Activated effector memory CD4-positive, alpha-beta T cell treated with anti-CD3 and anti-CD28 coated beads, Interleukin-2, amount 50 U/mL, for 16 hours (primary cell): Measurements from ENCODE around the gene FAM118B.
A peak's percentile ranks its signal among the peaks of the same experiment; 100 is the strongest.

Experiments used
- DNase-seq: peaks from one replicate; pipeline ENCODE4 v3.0.0-alpha.2; 2020

Gene FAM118B

DNA sequence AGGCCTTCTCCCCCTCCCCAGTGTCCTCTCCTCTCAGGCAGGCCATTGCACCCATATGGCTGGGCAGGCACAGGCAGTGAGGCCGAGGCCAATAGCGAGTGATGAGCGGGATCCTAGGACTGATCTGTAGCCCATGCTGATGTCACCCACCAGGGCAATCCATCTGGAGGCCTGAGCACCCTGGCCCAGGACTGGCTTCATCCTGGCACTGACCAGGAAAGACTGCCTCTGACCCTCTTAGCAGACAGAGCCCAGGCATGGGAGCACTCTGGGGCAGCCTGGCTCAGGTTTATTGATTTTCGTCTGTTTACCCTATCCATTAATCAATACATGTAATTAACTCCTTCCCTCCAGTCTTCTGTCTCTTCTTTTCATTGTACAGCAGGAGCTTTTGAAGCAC, 66.2 kb downstream of the FAM118B start:
- DNase-seq: peak; percentile 43

GRCh38 chr11:126279191-126279590, 67.6 kb downstream of the FAM118B start:
- no peak for DNase-seq

GRCh38 chr11:126280595-126280994, 69.0 kb downstream of the FAM118B start:
- DNase-seq: peak; percentile 61

GRCh38 chr11:126281245-126281644, 69.7 kb downstream of the FAM118B start:
- DNase-seq: peak; percentile 47

GRCh38 chr11:126281666-126282175, 70.1 kb downstream of the FAM118B start:
- DNase-seq: peak; percentile 53

- DNase-seq: peak; percentile 78
Observed at GRCh38 chr11:126282361-126282735, 70.8 kb downstream of the FAM118B start.

DNA sequence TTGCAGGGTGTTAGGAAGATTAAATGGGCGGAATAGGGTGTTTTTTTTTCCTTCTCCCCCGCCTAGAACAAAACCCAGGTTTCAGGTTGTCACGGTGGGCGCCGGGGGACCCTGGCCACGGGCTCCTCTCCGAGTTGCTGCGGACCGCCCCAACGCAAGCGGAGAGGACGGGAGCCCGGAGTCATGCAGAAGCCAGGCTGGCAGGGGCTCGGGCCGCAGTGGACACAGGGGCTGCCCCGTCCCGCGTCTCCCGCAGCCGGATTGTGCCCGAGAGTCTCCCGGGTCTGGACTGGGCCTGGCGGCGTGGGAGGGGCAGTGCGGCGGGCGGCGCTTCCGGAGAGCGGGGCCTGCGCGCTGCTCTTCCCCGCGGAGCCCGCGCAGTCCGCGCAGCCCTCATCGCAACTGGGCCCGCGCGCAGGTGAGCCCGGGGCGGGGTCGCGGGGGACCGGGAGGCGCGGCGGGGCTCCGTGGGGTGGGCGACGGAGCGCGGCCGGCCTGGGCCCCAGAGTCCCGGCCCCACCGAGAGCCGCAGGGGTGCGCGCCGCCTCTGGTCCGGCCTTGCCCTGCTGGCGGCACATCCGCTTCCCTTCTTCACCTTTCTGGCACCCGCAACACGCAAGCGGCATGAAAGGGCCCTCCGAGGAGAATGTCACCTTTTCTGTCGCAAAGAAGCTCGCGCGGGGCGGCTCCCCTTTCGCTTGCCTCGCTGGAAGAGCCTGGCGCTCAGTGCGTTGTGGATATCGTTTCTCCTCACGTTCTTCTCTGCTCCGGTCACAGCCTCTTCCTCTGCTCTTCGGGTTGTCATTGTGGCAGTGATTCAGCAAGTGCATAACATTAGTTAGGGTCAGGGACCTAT, 71.4 kb downstream of the FAM118B start, which contains the start of gene TIRAP:
TIRAP (plus strand) TSS at position 358 of the 856 bp plus-strand sequence. CDS start 7,802 bp downstream, outside the sequence.
- peak; percentile 86 for DNase-seq

DNA sequence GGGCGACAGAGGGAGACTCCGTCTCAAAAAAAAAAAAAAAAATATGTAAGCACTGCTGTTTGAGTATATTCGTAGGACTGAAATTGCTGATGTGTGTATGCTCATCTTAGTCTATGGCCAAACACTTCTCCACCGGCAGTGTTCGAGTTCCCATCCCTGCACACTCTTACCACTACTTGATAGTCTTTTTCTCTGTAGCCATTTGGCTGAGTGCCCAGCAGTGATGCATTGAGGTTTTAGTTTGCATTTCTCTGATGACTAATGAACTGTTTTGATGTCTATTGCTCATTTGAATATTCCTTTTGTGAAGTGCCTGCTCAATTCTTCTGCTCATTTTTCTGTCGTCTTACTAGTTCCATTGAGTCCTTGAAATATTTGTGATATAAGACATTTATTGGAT, 73.2 kb downstream of the FAM118B start:
- peak; percentile 92 for DNase-seq

DNA sequence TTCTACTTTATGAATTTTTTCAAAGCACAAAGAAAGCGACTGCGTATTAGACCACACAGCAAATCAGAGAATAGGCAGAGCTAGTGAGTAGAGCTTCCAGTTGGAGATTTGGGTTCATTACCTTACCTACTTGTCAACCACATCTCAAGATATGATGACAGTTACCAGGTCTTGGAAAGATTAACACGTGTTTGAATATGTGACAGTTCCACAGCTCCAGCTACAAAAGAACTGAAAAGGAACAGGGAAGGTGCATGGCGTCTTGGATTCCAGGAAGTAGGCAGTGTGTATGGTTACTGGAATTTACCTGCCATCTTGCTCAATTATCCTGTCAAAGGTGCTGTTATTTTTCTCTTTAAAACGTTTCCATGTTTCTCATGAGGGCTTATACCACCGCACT, 76.7 kb downstream of the FAM118B start:
- DNase-seq: no peak

GRCh38 chr11:126290887-126291286, 79.3 kb downstream of the FAM118B start:
- DNase-seq: no peak

GRCh38 chr11:126293726-126294125, 82.1 kb downstream of the FAM118B start:
- DNase-seq: no peak

- DNase-seq: peak; percentile 31
Observed at GRCh38 chr11:126297004-126297403, 85.4 kb downstream of the FAM118B start.

- DNase-seq: peak; percentile 95
Observed at GRCh38 chr11:126303623-126304456, 92.3 kb downstream of the FAM118B start, which contains the start of gene DCPS. DCPS (plus strand) TSS chr11:126304060; CDS start chr11:126304081, 21 bp downstream.

- peak; percentile 65 for DNase-seq
Observed at GRCh38 chr11:126304457-126305075, 93.0 kb downstream of the FAM118B start.

GRCh38 chr11:126305699-126306098, 94.1 kb downstream of the FAM118B start:
- DNase-seq: peak; percentile 63

DNA sequence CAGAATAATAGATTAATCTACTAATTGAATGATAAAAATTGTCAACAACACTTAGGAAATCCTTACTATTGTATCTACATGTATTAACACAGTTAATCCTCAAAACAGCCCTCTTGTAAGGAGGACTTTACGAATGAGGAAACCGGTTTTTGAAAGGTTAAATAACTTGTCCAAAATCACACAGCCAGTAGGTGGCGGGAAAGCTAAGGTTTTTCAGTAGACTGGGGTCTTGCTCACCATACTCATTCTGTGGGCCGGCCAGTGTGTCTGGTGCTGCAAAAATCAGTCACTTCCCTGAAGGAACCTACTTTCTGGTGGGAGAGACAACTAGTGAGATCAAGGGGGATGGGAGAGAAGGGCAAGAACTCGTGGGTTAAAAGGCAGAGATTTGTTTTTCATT, 96.1 kb downstream of the FAM118B start:
- peak; percentile 55 for DNase-seq

DNA sequence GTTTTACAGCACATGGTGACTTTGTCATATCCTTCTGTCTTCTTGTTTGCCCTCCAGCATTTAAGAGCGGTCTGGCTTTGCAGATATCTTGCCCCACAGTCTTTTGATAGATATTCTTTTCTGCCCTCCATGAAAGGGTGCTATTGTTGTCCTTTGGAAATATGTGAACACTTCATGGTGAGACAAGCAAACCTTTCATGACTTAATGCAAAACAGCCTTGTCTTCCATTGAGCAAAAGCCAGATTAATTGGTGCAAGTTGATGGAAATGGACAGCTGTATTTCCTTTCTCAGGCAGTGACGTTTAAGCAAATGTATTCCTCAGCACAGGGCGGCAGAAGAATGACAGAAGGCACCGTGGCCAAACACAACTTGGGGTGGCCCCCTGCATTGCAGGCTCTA, 96.7 kb downstream of the FAM118B start:
- DNase-seq: peak; percentile 24

DNA sequence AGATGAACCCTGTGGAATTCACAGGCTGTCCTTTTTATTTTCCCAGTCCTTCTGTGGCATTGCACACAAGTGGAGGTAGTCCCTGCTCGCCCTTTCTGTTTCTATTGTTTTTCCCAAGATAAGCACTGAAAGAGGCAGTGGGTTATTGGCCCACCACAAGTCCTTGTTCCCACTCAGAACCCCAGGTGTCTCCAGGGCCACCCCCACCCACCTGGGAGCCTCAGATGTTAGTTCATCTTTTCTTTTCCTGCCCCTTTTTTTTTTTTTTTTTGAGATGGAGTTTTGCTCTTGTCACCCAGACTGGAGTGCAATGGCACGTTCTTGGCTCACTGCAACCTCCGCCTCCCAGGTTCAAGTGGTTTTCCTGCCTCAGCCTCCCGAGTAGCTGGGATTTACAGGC, 97.2 kb downstream of the FAM118B start:
- DNase-seq: peak; percentile 25

- DNase-seq: peak; percentile 84
Observed at GRCh38 chr11:126310200-126310991, 98.8 kb downstream of the FAM118B start.

DNA sequence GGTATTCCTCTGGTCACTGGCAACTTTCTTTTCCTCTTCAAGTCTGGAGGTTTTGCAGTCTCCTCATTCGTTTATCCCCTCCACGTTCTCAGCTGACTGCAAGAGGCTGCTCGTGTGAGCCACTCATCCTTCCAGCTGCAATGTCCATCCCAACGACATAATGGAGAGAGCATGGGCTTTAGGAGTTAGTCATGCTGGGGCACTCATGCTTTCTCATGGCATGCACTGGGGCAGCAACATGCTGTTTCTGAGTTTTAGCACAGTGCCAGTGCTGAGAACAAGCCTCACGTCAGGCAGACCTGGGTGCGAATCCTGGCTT, 99.4 kb downstream of the FAM118B start:
- peak; percentile 3 for DNase-seq

- DNase-seq: peak; percentile 25
Observed at GRCh38 chr11:126311401-126312291, 100.1 kb downstream of the FAM118B start.
